ENCODE results near the gene IL34. TPM values are rescaled to one million over a fixed set of nuclear protein-coding genes. Genes with fewer than 3 reads are reported as not detected.
"Not testable (repeated sequence)": the region's sequence is repeated elsewhere in the genome, so short reads cannot be mapped to it uniquely, and the experiment has no call there.

IL34 gene
- total RNA-seq, 3 donors from 2014 or later (not counting 1 experiment from before 2014, with no cell fraction given), result 0.48 to 0.54 TPM; not detected in 1

DNA sequence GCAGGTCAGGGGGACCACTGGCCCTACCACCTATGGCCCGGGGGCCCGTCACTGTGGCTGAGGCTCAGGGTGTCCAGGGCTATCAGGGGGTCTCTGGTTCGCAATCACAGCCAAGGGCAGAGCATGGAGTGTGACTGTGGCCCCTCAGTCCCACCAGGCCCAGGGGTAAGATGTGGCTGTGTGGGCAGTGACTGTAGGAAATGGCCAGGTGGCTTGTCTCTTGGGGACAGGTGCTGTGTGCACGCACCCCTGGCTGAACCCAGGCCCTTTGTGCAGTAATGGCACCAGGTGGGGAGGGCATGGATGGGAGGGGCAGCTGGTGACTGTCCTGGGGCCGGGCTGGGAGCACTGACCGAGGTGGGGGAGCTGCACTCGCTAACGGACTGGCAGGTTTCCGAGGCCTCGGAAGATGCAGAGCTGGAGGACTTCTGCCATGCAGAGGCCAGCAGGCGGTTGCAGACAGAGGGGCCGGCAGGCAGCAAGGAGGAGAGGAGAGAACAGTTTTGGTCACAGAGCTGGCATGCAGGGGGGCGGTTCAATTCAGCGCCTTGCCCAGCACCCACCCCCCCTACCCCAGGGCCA, 18.8 kb downstream of the IL34 start:
- intact Hi-C loops (cut with micrococcal nuclease), result no loop called here
- Mint-ChIP-seq H3K4me1 (no peaks in the 10 kb centered on the region), H3K36me3 (no peaks in the 10 kb centered on the region), H3K9me3 (no peaks in the 10 kb centered on the region), H3K27ac (no peak overlapping the region), H3K27me3 (ENCODE audit: low read depth in 2 of 2) (no peaks in the 10 kb centered on the region), H3K4me3 (no peak overlapping the region)
- TF ChIP-seq, protein P1, sequence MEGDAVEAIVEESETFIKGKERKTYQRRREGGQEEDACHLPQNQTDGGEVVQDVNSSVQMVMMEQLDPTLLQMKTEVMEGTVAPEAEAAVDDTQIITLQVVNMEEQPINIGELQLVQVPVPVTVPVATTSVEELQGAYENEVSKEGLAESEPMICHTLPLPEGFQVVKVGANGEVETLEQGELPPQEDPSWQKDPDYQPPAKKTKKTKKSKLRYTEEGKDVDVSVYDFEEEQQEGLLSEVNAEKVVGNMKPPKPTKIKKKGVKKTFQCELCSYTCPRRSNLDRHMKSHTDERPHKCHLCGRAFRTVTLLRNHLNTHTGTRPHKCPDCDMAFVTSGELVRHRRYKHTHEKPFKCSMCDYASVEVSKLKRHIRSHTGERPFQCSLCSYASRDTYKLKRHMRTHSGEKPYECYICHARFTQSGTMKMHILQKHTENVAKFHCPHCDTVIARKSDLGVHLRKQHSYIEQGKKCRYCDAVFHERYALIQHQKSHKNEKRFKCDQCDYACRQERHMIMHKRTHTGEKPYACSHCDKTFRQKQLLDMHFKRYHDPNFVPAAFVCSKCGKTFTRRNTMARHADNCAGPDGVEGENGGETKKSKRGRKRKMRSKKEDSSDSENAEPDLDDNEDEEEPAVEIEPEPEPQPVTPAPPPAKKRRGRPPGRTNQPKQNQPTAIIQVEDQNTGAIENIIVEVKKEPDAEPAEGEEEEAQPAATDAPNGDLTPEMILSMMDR (IDR thresholded peaks at IDR 0.05), result no peak
- 91% methylated on average over 13 of the region's 14 CpGs for WGBS (ENCODE audit: insufficient coverage)
- DNase-seq (no peak), ATAC-seq (no peak)
- Histone ChIP-seq H3K4me1 (ENCODE audit: control insufficient read depth, insufficient read depth, low read length) (no peaks in the 10 kb centered on the region), H3K4me3 (ENCODE audit: low read length) (no peak overlapping the region), H3K27me3 (ENCODE audit: control insufficient read depth, insufficient read depth, low read length) (no peaks in the 10 kb centered on the region), H3K36me3 (ENCODE audit: control insufficient read depth, insufficient read depth, low read length) (no peaks in the 10 kb centered on the region), H3K9me3 (ENCODE audit: control insufficient read depth, insufficient read depth, low read length) (no peaks in the 10 kb centered on the region), H3K27ac (ENCODE audit: low read length) (no peak overlapping the region)

GRCh38 chr16:70665806-70666735, 19.7 kb downstream of the IL34 start:
- H3K36me3 Mint-ChIP-seq, result no peaks in the 10 kb centered on the region
- H3K4me3 ChIP-seq (ENCODE audit: low read length), result no peak overlapping the region
- no peaks in the 10 kb centered on the region for H3K36me3 ChIP-seq (ENCODE audit: control insufficient read depth, insufficient read depth, low read length)
- no peak overlapping the region for H3K27ac ChIP-seq (ENCODE audit: low read length)
- TF ChIP-seq, protein P1 (IDR thresholded peaks at IDR 0.05), result no peak
- no peak for ATAC-seq
- DNase-seq, result no peak
- H3K27me3 Mint-ChIP-seq (ENCODE audit: low read depth in 2 of 2), result no peaks in the 10 kb centered on the region
- H3K4me3 Mint-ChIP-seq, result no peak overlapping the region
- 83% methylated on average over 21 of the region's 22 CpGs for WGBS (ENCODE audit: insufficient coverage)
- no peaks in the 10 kb centered on the region for H3K27me3 ChIP-seq (ENCODE audit: control insufficient read depth, insufficient read depth, low read length)
- H3K9me3 Mint-ChIP-seq, result no peaks in the 10 kb centered on the region
- H3K4me1 ChIP-seq (ENCODE audit: control insufficient read depth, insufficient read depth, low read length), result no peaks in the 10 kb centered on the region
- H3K9me3 ChIP-seq (ENCODE audit: control insufficient read depth, insufficient read depth, low read length), result no peaks in the 10 kb centered on the region
- intact Hi-C loops (cut with micrococcal nuclease), result no loop called here
- no peaks in the 10 kb centered on the region for H3K4me1 Mint-ChIP-seq
- H3K27ac Mint-ChIP-seq, result no peak overlapping the region

DNA sequence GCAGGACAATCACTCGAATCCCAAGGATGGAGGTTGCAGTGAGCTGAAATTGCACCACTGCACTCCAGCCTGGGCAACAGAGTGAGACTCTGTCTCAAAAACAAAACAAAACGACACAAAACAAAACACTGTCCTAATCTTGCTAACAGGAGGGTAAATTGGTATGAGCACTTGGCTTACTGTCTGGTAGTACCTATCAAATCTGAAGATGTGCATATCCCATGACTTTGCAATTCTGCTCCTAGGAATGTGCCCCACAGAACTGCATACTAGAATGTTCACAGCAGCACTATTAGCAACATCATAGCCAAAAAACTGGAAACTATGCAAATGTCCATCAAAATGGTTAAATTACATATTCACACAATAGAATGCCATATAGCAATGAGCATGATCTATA, 23.8 kb downstream of the IL34 start:
- Mint-ChIP-seq H3K4me3 (no peak overlapping the region), H3K27me3 (ENCODE audit: low read depth in 2 of 2) (no peaks in the 10 kb centered on the region), H3K27ac (no peak overlapping the region), H3K36me3 (no peaks in the 10 kb centered on the region), H3K9me3 (no peaks in the 10 kb centered on the region), H3K4me1 (no peaks in the 10 kb centered on the region)
- TF ChIP-seq, protein P1 (IDR thresholded peaks at IDR 0.05), result no peak
- DNase-seq (no peak), ATAC-seq (no peak)
- 79% methylated on average over 2 of the region's 2 CpGs for WGBS (ENCODE audit: insufficient coverage)
- Histone ChIP-seq H3K9me3 (ENCODE audit: control insufficient read depth, insufficient read depth, low read length) (no peaks in the 10 kb centered on the region), H3K4me3 (ENCODE audit: low read length) (no peak overlapping the region), H3K27me3 (ENCODE audit: control insufficient read depth, insufficient read depth, low read length) (no peaks in the 10 kb centered on the region), H3K4me1 (ENCODE audit: control insufficient read depth, insufficient read depth, low read length) (no peaks in the 10 kb centered on the region), H3K27ac (ENCODE audit: low read length) (no peak overlapping the region), H3K36me3 (ENCODE audit: control insufficient read depth, insufficient read depth, low read length) (no peaks in the 10 kb centered on the region)
- intact Hi-C loops (cut with micrococcal nuclease), result no loop called here

DNA sequence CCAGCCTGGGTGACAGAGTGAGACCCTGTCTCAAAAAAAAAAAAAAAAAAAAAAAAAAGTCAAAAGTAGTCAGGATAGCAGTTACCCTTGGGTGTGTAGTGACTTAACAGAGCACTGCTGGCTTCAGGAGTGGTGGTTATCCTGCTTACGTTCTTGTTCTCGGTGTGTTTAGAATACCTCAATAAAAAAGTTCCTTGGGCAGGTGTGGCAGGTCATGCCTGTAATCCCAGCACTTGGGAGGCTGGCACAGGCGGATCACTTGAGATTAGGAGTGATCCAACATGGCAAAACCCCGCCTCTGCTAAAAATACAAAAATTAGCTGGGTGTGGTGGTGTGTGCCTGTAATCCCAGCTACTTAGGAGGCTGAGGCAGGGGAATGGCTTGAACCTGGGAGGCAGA, 24.6 kb downstream of the IL34 start:
- H3K36me3 ChIP-seq (ENCODE audit: control insufficient read depth, insufficient read depth, low read length); ATAC-seq; H3K27ac ChIP-seq (ENCODE audit: low read length); H3K4me1 ChIP-seq (ENCODE audit: control insufficient read depth, insufficient read depth, low read length); H3K9me3 Mint-ChIP-seq; intact Hi-C loops (cut with micrococcal nuclease); H3K4me3 ChIP-seq (ENCODE audit: low read length); H3K27me3 Mint-ChIP-seq (ENCODE audit: low read depth in 2 of 2); H3K27me3 ChIP-seq (ENCODE audit: control insufficient read depth, insufficient read depth, low read length); H3K4me3 Mint-ChIP-seq; H3K27ac Mint-ChIP-seq; DNase-seq; H3K9me3 ChIP-seq (ENCODE audit: control insufficient read depth, insufficient read depth, low read length); H3K36me3 Mint-ChIP-seq; H3K4me1 Mint-ChIP-seq: not testable (repeated sequence)
- 95% methylated on average over 4 of the region's 4 CpGs for WGBS (ENCODE audit: insufficient coverage)

Data from natural killer cell (primary cell).